HEK293 (cell line): ENCODE measurements around the gene DCUN1D2.

Experiments used
- CTCF ChIA-PET: fragments of 350-600 bp; formaldehyde crosslinking; extraction: SDS; loops from one replicate; lab custom pipeline; 2021; ENCODE audit warnings: antibody characterized with exemption; lab: Yijun Ruan, JAX
- POLR2A ChIA-PET: fragments of 300-600 bp; formaldehyde crosslinking; extraction: SDS; loops from one replicate; lab custom pipeline; 2020; ENCODE audit warnings: antibody characterized with exemption, inconsistent platforms; lab: Yijun Ruan, JAX
- H3K27ac ChIP-seq: fragments of 200-500 bp; sonication (Bioruptor generic); 2 replicates; pipeline ENCODE4 v1.5.1; 2014; ENCODE audit warnings: low read depth, low read length, control low read depth, inconsistent platforms; ENCODE audit errors: extremely low read depth
- H3K36me3 ChIP-seq, 2 experiments: fragments of 200-500 bp in 1 of 2; sonication (Bioruptor generic) in 1 of 2; 1 replicate in 1 of 2; 2 replicates in 1 of 2; pipeline ENCODE4 v1.5.1; 2014 to 2017; ENCODE audit warnings: inconsistent platforms in 2 of 2, low read length in 2 of 2; ENCODE audit not compliant: control insufficient read depth in 2 of 2, insufficient read depth in 1 of 2
- H3K4me1 ChIP-seq: fragments of 200-500 bp; sonication (Bioruptor generic); 2 replicates; pipeline ENCODE4 v1.5.1; 2014; ENCODE audit warnings: mild to moderate bottlenecking, low read length, inconsistent platforms; ENCODE audit not compliant: control insufficient read depth, insufficient read depth
- H3K4me3 ChIP-seq: 2 replicates; pipeline ENCODE4 v1.5.1; 2011; ENCODE audit warnings: low read depth, mild to moderate bottlenecking, control low read depth, low read length, moderate library complexity
- H3K9me3 ChIP-seq: fragments of 200-500 bp; sonication (Bioruptor generic); 2 replicates; pipeline ENCODE4 v1.5.1; 2014; ENCODE audit warnings: low read depth, low read length, inconsistent platforms; ENCODE audit not compliant: control insufficient read depth, insufficient read depth
- EGR2 ChIP-seq: fragments of 450-650 bp; formaldehyde crosslinking; IDR thresholded peaks from 2 replicates; pipeline ENCODE4 v1.5.1; 2016; ENCODE audit warnings: low read depth, missing biosample characterization, missing genetic modification characterization
- PRDM1 ChIP-seq: fragments of 450-650 bp; formaldehyde crosslinking; IDR thresholded peaks from 2 replicates; pipeline ENCODE4; 2016; ENCODE audit warnings: missing biosample characterization, missing genetic modification characterization
- PRDM2 ChIP-seq: fragments of 450-650 bp; formaldehyde crosslinking; IDR thresholded peaks from 2 replicates; pipeline ENCODE4 v1.5.1; 2016; ENCODE audit warnings: missing biosample characterization, missing genetic modification characterization, borderline replicate concordance
- REST ChIP-seq: fragments of 450-650 bp; formaldehyde crosslinking; IDR thresholded peaks from 2 replicates; pipeline ENCODE4 v1.5.1; 2016; ENCODE audit warnings: missing biosample characterization, missing genetic modification characterization
- ZIC2 ChIP-seq: fragments of 450-650 bp; formaldehyde crosslinking; IDR thresholded peaks from 2 replicates; pipeline ENCODE4 v1.5.1; 2016; ENCODE audit warnings: missing biosample characterization, missing genetic modification characterization
- ZNF223 ChIP-seq: fragments of 450-650 bp; formaldehyde crosslinking; IDR thresholded peaks from 2 replicates; pipeline ENCODE4 v1.5.1; 2016; ENCODE audit warnings: missing biosample characterization, missing genetic modification characterization
- ZNF366 ChIP-seq: fragments of 450-650 bp; formaldehyde crosslinking; conservative IDR thresholded peaks from 2 replicates; pipeline ENCODE4 v1.5.1; 2016; ENCODE audit warnings: missing biosample characterization, missing genetic modification characterization
- ZNF623 ChIP-seq: fragments of 450-650 bp; formaldehyde crosslinking; IDR thresholded peaks from 2 replicates; pipeline ENCODE4 v1.5.1; 2016; ENCODE audit warnings: missing biosample characterization, missing genetic modification characterization
- ZNF837 ChIP-seq: fragments of 450-650 bp; formaldehyde crosslinking; IDR thresholded peaks from 2 replicates; pipeline ENCODE4 v1.5.1; 2016; ENCODE audit warnings: missing biosample characterization, missing genetic modification characterization
- ZSCAN23 ChIP-seq: fragments of 450-650 bp; formaldehyde crosslinking; IDR thresholded peaks from 2 replicates; pipeline ENCODE4 v1.5.1; 2016; ENCODE audit warnings: missing biosample characterization, missing genetic modification characterization
- TF ChIP-seq, protein P1 (sequence below): fragments of 450-650 bp; formaldehyde crosslinking; IDR thresholded peaks from 2 replicates; pipeline ENCODE4 v1.5.1; 2016; ENCODE audit warnings: missing biosample characterization, missing genetic modification characterization
- TF ChIP-seq, protein P2 (sequence below): fragments of 450-650 bp; formaldehyde crosslinking; IDR thresholded peaks from 2 replicates; pipeline ENCODE4 v1.5.1; 2017; ENCODE audit warnings: missing biosample characterization, missing genetic modification characterization

The DCUN1D2 gene

DNA sequence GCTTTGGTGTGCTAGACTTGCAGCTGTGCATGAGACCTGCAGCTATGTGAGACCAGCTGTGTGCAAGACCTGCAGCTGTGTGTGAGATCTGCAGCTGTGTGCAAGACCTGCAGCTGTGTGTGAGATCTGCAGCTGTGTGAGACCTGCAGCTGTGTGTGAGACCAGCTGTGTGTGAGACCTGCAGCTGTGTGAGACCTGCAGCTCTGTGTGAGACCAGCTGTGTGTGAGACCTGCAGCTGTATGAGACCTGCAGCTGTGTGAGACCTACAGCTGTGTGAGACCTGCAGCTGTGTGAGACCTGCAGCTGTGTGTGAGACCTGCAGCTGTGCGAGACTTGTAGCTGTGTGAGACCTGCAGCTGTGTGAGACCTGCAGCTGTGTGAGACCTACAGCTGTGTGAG lies 6.7 kb upstream of the DCUN1D2 start:
- Histone ChIP-seq H3K36me3 (peaks cover 19 to 73% of the 10 kb centered on the region in 2 experiments), H3K27ac (no peak overlapping the region), H3K9me3 (no peaks in the 10 kb centered on the region), H3K4me1 (peaks cover 12% of the 10 kb centered on the region), H3K4me3 (no peak overlapping the region)
- TF ChIP-seq REST (tag by site-specific recombination) (no peak), ZNF837 (tag by site-specific recombination) (no peak), ZSCAN23 (no peak), ZIC2 (tag by site-specific recombination) (peak; percentile 67), ZNF223 (tag by site-specific recombination) (no peak)
- ChIA-PET CTCF (no interaction called here), POLR2A (interaction anchor here (0.8 kb wide), 1 partner anchor 9 kb away, joined by 3 read pairs; no protein-coding TSS in a partner anchor)

DNA sequence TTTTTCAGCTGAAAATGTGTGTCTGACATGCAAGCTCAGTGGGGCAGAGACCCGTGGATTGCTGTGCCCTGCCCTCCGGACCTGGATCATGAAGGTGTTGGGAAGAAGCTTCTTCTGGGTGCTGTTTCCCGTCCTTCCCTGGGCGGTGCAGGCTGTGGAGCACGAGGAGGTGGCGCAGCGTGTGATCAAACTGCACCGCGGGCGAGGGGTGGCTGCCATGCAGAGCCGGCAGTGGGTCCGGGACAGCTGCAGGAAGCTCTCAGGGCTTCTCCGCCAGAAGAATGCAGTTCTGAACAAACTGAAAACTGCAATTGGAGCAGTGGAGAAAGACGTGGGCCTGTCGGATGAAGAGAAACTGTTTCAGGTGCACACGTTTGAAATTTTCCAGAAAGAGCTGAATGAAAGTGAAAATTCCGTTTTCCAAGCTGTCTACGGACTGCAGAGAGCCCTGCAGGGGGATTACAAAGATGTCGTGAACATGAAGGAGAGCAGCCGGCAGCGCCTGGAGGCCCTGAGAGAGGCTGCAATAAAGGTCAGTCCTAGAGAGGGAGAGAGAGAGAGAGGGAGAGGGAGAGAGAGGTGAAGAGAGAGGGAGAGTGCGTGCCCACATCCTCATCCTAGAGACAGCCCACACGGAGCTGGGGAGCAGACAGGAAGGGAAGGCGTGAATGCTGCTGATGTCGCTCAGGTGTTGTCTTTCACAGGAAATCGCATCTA lies 5.1 kb upstream of the DCUN1D2 start:
- H3K36me3 ChIP-seq, result peaks cover 19 to 57% of the 10 kb centered on the region in 2 experiments
- ChIA-PET CTCF (interaction anchor here (0.5 kb wide), 1 partner anchor 24 kb away, joined by 7 read pairs; no protein-coding TSS in a partner anchor), POLR2A (no interaction called here)
- TF ChIP-seq ZNF366 (tag by site-specific recombination) (peak; percentile 38; the same call in 1 of the 2 replicates), ZNF623 (tag by site-specific recombination) (no peak), PRDM2 (tag by site-specific recombination) (no peak), PRDM1 (tag by site-specific recombination) (peak; percentile 98), EGR2 (tag by site-specific recombination) (0 out of 2 replicates have a peak, but pooled peaks have one; percentile 12)
- TF ChIP-seq, protein P1, sequence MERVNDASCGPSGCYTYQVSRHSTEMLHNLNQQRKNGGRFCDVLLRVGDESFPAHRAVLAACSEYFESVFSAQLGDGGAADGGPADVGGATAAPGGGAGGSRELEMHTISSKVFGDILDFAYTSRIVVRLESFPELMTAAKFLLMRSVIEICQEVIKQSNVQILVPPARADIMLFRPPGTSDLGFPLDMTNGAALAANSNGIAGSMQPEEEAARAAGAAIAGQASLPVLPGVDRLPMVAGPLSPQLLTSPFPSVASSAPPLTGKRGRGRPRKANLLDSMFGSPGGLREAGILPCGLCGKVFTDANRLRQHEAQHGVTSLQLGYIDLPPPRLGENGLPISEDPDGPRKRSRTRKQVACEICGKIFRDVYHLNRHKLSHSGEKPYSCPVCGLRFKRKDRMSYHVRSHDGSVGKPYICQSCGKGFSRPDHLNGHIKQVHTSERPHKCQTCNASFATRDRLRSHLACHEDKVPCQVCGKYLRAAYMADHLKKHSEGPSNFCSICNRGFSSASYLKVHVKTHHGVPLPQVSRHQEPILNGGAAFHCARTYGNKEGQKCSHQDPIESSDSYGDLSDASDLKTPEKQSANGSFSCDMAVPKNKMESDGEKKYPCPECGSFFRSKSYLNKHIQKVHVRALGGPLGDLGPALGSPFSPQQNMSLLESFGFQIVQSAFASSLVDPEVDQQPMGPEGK, result no peak
- TF ChIP-seq, protein P2, sequence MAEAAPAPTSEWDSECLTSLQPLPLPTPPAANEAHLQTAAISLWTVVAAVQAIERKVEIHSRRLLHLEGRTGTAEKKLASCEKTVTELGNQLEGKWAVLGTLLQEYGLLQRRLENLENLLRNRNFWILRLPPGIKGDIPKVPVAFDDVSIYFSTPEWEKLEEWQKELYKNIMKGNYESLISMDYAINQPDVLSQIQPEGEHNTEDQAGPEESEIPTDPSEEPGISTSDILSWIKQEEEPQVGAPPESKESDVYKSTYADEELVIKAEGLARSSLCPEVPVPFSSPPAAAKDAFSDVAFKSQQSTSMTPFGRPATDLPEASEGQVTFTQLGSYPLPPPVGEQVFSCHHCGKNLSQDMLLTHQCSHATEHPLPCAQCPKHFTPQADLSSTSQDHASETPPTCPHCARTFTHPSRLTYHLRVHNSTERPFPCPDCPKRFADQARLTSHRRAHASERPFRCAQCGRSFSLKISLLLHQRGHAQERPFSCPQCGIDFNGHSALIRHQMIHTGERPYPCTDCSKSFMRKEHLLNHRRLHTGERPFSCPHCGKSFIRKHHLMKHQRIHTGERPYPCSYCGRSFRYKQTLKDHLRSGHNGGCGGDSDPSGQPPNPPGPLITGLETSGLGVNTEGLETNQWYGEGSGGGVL, result peak; percentile 56; the same call in 1 of the 2 replicates
- no peak overlapping the region for H3K4me3 ChIP-seq
- H3K27ac ChIP-seq, result no peak overlapping the region
- H3K9me3 ChIP-seq, result no peaks in the 10 kb centered on the region
- H3K4me1 ChIP-seq, result peaks cover 12% of the 10 kb centered on the region
